SJCRH30 (cell line): Measurements from ENCODE around the gene MET. TPM values are rescaled to one million over a fixed set of nuclear protein-coding genes. Genes with fewer than 3 reads are reported as not detected.
"Not testable (repeated sequence)": the region's sequence is repeated elsewhere in the genome, so short reads cannot be mapped to it uniquely, and the experiment has no call there.

Source experiments
- DNase-seq, 2 experiments: peaks; one replicate each; pipeline ENCODE4 v3.0.0-alpha.2; 2015 to 2020
- H3K27ac ChIP-seq: fragments of 250-450 bp; sonication (Bioruptor Pico); 2 replicates; pipeline ENCODE4 v1.5.1; 2020; ENCODE audit warnings: mild to moderate bottlenecking, moderate library complexity
- H3K27me3 ChIP-seq: fragments of 250-450 bp; sonication (Bioruptor Pico); 2 replicates; pipeline ENCODE4 v1.5.1; 2020; ENCODE audit warnings: mild to moderate bottlenecking, moderate library complexity
- H3K36me3 ChIP-seq: fragments of 250-450 bp; sonication (Bioruptor Pico); 2 replicates; pipeline ENCODE4 v1.5.1; 2020; ENCODE audit warnings: mild to moderate bottlenecking, moderate library complexity
- H3K4me1 ChIP-seq: fragments of 250-450 bp; sonication (Bioruptor Pico); 2 replicates; pipeline ENCODE4 v1.5.1; 2020; ENCODE audit warnings: mild to moderate bottlenecking, moderate library complexity
- H3K4me3 ChIP-seq: fragments of 250-450 bp; sonication (Bioruptor Pico); 2 replicates; pipeline ENCODE4 v1.5.1; 2020; ENCODE audit warnings: mild to moderate bottlenecking, moderate library complexity
- H3K9me3 ChIP-seq: fragments of 250-450 bp; sonication (Bioruptor Pico); replicated peaks from 2 replicates; pipeline ENCODE4 v1.5.1; 2020; ENCODE audit warnings: mild to moderate bottlenecking, moderate library complexity
- total RNA-seq: library from RNA; depleted of rRNA; stranded (reverse); fragments of >200 nt; shearing (Covaris generic); gene quantifications from 2 replicates; pipeline ENCODE4 v1.2.3, GENCODE V29; 2014

The MET gene
- total RNA-seq, 1 experiment from 2014 or later, result 129 TPM

DNA sequence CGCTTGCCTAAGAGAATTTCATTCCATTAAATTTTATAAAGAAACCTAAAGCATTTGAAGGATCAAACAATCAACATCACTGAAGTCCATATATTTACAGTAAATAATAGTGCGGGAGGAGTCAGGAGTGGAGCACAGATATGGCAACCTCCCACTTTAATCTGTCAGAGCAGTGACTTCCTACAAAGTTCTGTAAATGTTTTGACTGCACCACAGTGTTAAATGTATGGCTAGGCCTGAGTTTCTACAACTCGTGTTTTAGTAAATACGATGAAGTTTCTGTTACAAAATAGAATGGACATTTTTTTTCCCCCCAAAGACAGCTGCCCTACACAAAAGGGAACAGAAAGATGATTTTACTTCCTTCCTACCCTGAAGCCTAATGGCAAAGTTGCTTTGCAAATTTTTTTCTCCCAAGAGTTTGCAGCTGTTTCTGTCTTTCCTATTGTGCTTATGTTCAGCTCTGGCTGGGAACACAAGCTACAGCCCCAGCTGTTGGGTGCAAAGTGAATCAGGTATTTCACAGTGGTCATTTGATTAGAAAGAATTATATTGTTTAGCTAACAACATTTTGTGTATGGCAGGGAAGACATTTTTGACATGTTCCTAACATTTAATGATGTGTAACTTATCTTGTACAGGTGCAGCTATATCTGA lies 62.1 kb downstream of the MET start:
- H3K9me3 ChIP-seq, result no peaks in the 10 kb centered on the region
- peak overlapping the region; percentile 13 for H3K4me3 ChIP-seq
- H3K27ac ChIP-seq, result peak overlapping the region; percentile 99
- DNase-seq, result peak; percentile 90 to 98
- H3K4me1 ChIP-seq, result peaks cover 77% of the 10 kb centered on the region
- H3K36me3 ChIP-seq, result peaks cover 25% of the 10 kb centered on the region
- no peaks in the 10 kb centered on the region for H3K27me3 ChIP-seq

- Histone ChIP-seq H3K36me3 (peaks cover 31% of the 10 kb centered on the region), H3K27me3 (no peaks in the 10 kb centered on the region), H3K4me3 (no peak overlapping the region), H3K27ac (peak overlapping the region; percentile 99), H3K4me1 (peaks cover 83% of the 10 kb centered on the region), H3K9me3 (no peaks in the 10 kb centered on the region)
- DNase-seq, result peak; percentile 56 to 85
Observed at GRCh38 chr7:116734710-116735109, 62.7 kb downstream of the MET start.

- H3K4me1 ChIP-seq, result peaks cover 82% of the 10 kb centered on the region
- no peaks in the 10 kb centered on the region for H3K27me3 ChIP-seq
- H3K27ac ChIP-seq, result peak overlapping the region; percentile 99
- no peak for DNase-seq
- H3K36me3 ChIP-seq, result peaks cover 49% of the 10 kb centered on the region
- H3K4me3 ChIP-seq, result no peak overlapping the region
- H3K9me3 ChIP-seq, result no peaks in the 10 kb centered on the region
Observed at GRCh38 chr7:116736927-116737715, 65.1 kb downstream of the MET start.

DNA sequence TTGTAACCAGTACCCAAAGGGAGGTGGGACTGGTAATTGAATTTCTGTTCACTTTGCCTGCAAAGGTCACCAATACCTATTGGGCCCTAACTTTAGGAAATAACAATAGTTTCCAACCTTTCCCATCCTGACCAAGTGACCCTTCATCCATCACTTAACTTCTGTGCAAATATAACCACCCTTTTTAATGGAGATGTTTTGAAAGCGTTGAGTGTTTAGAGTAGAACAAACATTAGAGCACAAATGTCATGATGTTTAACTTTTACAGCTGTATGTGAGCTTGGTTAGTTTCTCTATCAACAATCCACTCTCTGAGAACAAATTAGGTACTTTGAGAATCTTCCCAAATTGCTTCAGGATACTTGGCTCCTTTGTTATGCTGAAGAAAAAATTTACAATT lies 66.4 kb downstream of the MET start:
- no peak for DNase-seq
- peaks cover 53% of the 10 kb centered on the region for H3K36me3 ChIP-seq
- H3K27me3 ChIP-seq, result no peaks in the 10 kb centered on the region
- peaks cover 73% of the 10 kb centered on the region for H3K4me1 ChIP-seq
- no peak overlapping the region for H3K27ac ChIP-seq
- H3K4me3 ChIP-seq, result no peak overlapping the region
- no peaks in the 10 kb centered on the region for H3K9me3 ChIP-seq

DNA sequence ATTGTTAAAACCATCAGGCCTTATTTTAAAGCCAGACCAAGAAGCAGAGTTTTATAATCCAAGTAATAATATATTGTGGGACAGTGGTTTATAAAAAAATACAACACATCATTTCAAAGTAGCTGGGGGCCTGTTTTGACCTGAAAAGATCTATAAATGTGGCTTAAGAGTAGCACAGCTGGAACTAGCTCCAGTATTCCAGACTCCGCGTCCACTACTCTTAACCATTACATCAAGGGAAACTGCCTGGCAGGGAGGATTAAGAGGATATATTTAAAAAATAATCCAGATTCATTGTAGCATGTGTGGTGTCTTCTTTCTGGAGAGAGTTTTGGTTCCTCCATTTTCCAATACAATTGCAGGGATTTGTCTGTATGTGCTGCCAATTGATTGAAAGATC lies 67.3 kb downstream of the MET start:
- DNase-seq, result peak in 1 of 2 experiments; percentile 48
- Histone ChIP-seq H3K27me3 (no peaks in the 10 kb centered on the region), H3K27ac (no peak overlapping the region), H3K36me3 (peaks cover 63% of the 10 kb centered on the region), H3K4me3 (no peak overlapping the region), H3K9me3 (no peaks in the 10 kb centered on the region), H3K4me1 (peaks cover 66% of the 10 kb centered on the region)

DNA sequence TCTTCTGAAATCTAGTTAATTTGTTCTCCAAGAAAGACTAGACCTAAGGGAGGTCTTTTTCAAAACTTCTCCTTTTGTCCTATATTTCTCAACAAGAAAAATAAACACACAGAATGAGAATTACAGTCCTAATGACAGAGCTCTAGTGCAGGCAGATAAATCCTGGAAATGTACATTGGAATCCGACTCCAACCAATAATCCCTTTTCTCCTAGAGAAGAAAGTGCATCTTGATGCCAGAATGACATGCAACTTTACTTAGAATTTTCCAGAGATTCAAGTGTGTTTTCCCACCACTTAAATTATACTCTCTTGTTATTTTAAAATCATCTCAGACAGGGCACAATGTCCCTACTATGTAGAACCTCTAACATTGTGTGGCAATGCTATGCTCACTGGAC lies 68.2 kb downstream of the MET start:
- Histone ChIP-seq H3K4me3 (no peak overlapping the region), H3K36me3 (peaks cover 70% of the 10 kb centered on the region), H3K27me3 (no peaks in the 10 kb centered on the region), H3K27ac (no peak overlapping the region), H3K9me3 (peaks cover 7% of the 10 kb centered on the region), H3K4me1 (peaks cover 57% of the 10 kb centered on the region)
- no peak for DNase-seq

- Histone ChIP-seq H3K4me3 (no peak overlapping the region), H3K9me3 (peaks cover 11% of the 10 kb centered on the region), H3K27ac (no peak overlapping the region; the same call in 1 of the 2 replicates), H3K4me1 (peaks cover 50% of the 10 kb centered on the region), H3K36me3 (peaks cover 75% of the 10 kb centered on the region), H3K27me3 (no peaks in the 10 kb centered on the region)
- DNase-seq, result no peak
Observed at GRCh38 chr7:116740755-116741462, 68.9 kb downstream of the MET start.

DNA sequence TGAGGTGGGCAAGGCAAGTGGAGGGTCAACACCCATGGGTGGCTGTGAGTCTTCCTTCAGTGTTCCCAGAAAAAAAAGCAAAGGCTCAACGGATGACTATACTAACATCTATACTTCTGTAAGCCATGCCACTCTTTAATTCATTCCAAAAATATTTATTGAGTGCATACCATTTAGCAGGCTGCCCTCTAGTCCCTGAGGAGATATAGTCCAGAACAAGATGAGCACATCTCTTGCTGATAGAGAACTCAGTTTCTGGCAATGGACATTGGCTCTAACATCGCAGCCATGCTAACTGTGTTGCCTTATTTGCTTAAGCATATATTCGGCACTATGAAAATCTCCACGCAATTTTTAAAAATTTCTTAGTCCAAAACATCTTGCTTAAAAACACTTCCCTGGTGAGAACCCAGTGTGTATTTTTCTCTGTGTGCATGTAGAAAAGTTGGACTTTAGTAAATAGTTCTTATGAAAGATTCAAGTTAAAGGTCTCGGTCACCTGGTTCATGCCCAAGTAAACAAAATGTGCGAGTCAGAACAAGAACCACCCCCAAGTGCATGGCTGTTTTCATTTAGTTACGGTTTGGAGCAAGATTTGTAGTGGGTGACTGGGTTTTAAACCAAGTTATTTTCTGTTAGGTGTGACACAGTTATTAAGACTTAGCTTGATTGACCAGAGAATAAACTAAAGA lies 69.8 kb downstream of the MET start:
- Histone ChIP-seq H3K27ac (peak overlapping the region; percentile 43), H3K4me3 (no peak overlapping the region), H3K9me3 (peaks cover 16% of the 10 kb centered on the region), H3K4me1 (peaks cover 42% of the 10 kb centered on the region), H3K36me3 (peaks cover 75% of the 10 kb centered on the region), H3K27me3 (no peaks in the 10 kb centered on the region)
- no peak for DNase-seq

DNA sequence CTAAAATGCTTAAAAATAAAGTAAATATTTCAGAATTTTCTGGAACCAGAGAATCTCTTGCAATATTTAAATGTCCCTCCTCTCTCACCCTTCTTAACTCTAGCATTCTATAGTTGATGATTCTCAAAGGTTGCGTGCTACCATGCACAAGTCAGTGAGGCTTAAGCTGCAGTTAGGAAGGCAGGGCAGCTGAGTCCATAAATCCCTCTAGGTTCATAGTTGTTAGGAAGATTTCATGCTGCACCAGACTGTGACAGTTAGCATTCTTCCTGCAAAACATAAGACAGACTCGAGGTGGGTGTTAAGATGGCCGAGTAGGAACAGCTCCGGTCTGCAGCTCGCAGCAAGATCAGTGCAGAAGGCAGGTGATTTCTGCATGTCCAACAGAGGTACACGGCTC lies 70.6 kb downstream of the MET start:
- H3K4me3 ChIP-seq, result no peak overlapping the region
- no peaks in the 10 kb centered on the region for H3K27me3 ChIP-seq
- H3K36me3 ChIP-seq, result peaks cover 78% of the 10 kb centered on the region
- H3K27ac ChIP-seq, result peak overlapping the region; percentile 43
- peaks cover 19% of the 10 kb centered on the region for H3K9me3 ChIP-seq
- H3K4me1 ChIP-seq, result peaks cover 35% of the 10 kb centered on the region
- no peak for DNase-seq

DNA sequence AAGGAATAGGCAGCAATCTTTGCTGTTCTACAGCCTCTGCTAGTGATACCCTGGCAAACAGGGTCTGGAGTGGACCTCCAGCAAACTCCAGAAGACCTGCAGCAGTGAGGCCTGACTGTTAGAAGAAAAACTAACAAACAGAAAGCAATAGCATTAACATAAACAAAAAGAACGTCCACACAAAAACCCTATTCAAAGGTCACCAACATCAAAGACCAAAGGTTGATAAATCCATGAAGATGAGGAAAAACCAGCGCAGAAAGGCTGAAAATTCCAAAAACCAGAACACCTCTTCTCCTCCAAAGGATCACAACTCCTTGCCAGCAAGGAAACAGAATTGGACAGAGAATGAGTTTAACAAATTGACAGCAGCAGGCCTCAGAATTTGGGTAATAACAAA lies 71.8 kb downstream of the MET start:
- peaks cover 31% of the 10 kb centered on the region for H3K4me1 ChIP-seq
- H3K36me3 ChIP-seq, result peaks cover 79% of the 10 kb centered on the region
- DNase-seq, H3K27me3 ChIP-seq, H3K27ac ChIP-seq, H3K4me3 ChIP-seq: not testable (repeated sequence)
- peaks cover 26% of the 10 kb centered on the region for H3K9me3 ChIP-seq

DNA sequence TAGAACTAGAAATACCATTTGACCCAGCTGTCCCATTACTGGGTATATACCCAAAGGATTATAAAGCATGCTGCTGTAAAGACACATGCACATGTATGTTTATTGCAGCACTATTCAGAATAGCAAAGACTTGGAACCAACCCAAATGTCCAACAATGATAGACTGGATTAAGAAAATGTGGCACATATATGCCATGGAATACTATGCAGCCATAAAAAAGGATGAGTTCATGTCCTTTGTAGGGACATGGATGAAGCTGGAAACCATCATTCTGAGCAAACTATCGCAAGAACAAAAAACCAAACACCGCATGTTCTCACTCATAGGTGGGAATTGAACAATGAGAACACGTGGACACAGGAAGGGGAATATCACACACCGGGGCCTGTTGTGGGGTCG lies 74.4 kb downstream of the MET start:
- H3K36me3 ChIP-seq, result peaks cover 56% of the 10 kb centered on the region
- H3K27me3 ChIP-seq, H3K4me3 ChIP-seq, H3K27ac ChIP-seq, DNase-seq: not testable (repeated sequence)
- peaks cover 11% of the 10 kb centered on the region for H3K4me1 ChIP-seq
- H3K9me3 ChIP-seq, result peaks cover 31% of the 10 kb centered on the region

DNA sequence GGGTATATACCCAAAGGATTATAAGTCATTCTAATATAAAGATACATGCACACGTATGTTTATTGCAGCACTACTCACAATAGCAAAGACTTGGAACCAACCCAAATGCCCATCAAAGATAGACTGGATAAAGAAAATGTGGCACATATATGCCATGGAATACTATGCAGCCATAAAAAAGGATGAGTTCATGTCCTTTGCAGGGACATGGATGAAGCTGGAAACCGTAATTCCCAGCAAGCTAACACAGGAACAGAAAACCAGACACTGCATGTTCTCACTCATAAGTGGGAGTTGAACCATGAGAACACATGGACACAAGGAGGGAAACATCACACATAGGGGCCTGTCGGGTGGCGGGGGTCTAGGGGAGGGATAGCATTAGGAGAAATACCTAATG lies 79.1 kb downstream of the MET start:
- not testable (repeated sequence) for DNase-seq, H3K27ac ChIP-seq, H3K27me3 ChIP-seq, H3K4me1 ChIP-seq, H3K4me3 ChIP-seq
- peaks cover 18% of the 10 kb centered on the region for H3K9me3 ChIP-seq
- peaks cover 40% of the 10 kb centered on the region for H3K36me3 ChIP-seq

- Histone ChIP-seq H3K4me1 (peaks cover 4% of the 10 kb centered on the region), H3K9me3 (peaks cover 13% of the 10 kb centered on the region), H3K27ac (no peak overlapping the region), H3K27me3 (no peaks in the 10 kb centered on the region), H3K36me3 (peaks cover 45% of the 10 kb centered on the region), H3K4me3 (no peak overlapping the region)
- DNase-seq, result peak; percentile 42 to 70
Observed at GRCh38 chr7:116752305-116753074, 80.5 kb downstream of the MET start.

DNA sequence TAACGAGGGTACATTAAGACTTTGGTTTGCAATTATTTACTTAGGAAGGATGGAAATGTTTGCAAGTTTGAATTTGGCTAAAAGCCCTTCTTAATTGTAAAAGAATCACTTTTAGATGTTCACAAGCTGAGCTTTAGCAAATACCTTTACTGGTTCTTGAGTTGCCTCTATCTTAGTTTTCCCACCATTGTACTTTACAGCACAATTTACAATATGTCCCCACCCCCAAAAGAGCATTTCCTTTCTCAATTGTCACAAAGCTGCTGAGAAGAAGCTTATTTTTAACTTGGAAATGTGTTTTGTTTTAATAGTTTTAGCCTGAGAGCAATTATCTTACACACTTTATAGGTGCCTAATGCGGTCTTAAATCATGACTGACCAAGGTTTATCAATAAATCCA lies 81.1 kb downstream of the MET start:
- Histone ChIP-seq H3K27ac (no peak overlapping the region), H3K4me1 (peaks cover 4% of the 10 kb centered on the region), H3K27me3 (no peaks in the 10 kb centered on the region), H3K4me3 (no peak overlapping the region), H3K36me3 (peaks cover 45% of the 10 kb centered on the region), H3K9me3 (peaks cover 9% of the 10 kb centered on the region; the same call in 1 of the 2 replicates)
- no peak for DNase-seq
